ENCODE data around the gene ARHGAP31.

Gene ARHGAP31

DNA sequence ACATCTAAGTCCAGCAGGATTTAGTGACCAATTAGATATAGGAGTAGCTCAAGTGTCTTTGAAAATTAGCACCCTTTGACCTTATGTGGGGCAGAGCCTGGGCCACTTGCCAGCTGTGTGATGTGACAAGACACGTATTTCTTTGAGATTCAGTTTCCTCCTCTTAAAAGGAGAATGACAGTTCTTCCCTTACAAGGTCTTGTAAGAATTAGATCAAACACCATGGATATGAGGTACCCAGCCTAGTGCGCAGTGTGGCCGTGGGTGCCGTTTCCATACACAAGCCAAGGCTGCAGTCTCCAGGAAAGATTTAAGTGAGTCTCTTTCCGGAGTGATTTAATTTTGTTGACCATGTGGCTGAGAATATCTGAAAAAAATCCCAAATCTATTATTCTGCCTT, 46.3 kb downstream of the ARHGAP31 start (continued):
- no peak for TF ChIP-seq CREB5 (CRISPR knock-in tag; IDR thresholded peaks at IDR 0.05; ENCODE audit: low read depth)
- no peak for TF ChIP-seq BACH2 (CRISPR knock-in tag; IDR thresholded peaks at IDR 0.05; ENCODE audit: borderline replicate concordance)
- TF ChIP-seq TCF4 (CRISPR knock-in tag; IDR thresholded peaks at IDR 0.05; ENCODE audit: borderline replicate concordance): no peak

GRCh38 chr3:119342176-119342575, 48.0 kb downstream of the ARHGAP31 start:
- TF ChIP-seq, protein P1, sequence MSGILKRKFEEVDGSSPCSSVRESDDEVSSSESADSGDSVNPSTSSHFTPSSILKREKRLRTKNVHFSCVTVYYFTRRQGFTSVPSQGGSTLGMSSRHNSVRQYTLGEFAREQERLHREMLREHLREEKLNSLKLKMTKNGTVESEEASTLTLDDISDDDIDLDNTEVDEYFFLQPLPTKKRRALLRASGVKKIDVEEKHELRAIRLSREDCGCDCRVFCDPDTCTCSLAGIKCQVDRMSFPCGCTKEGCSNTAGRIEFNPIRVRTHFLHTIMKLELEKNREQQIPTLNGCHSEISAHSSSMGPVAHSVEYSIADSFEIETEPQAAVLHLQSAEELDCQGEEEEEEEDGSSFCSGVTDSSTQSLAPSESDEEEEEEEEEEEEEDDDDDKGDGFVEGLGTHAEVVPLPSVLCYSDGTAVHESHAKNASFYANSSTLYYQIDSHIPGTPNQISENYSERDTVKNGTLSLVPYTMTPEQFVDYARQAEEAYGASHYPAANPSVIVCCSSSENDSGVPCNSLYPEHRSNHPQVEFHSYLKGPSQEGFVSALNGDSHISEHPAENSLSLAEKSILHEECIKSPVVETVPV (CRISPR knock-in tag; IDR thresholded peaks at IDR 0.05): no peak
- no peak for TF ChIP-seq TOX (CRISPR knock-in tag; IDR thresholded peaks at IDR 0.05; ENCODE audit: borderline replicate concordance)
- TF ChIP-seq SNAI2 (CRISPR knock-in tag; IDR thresholded peaks at IDR 0.05): no peak
- no peak for TF ChIP-seq ARNTL (CRISPR knock-in tag; IDR thresholded peaks at IDR 0.05; ENCODE audit: borderline replicate concordance, low read depth)
- TF ChIP-seq, protein P2, sequence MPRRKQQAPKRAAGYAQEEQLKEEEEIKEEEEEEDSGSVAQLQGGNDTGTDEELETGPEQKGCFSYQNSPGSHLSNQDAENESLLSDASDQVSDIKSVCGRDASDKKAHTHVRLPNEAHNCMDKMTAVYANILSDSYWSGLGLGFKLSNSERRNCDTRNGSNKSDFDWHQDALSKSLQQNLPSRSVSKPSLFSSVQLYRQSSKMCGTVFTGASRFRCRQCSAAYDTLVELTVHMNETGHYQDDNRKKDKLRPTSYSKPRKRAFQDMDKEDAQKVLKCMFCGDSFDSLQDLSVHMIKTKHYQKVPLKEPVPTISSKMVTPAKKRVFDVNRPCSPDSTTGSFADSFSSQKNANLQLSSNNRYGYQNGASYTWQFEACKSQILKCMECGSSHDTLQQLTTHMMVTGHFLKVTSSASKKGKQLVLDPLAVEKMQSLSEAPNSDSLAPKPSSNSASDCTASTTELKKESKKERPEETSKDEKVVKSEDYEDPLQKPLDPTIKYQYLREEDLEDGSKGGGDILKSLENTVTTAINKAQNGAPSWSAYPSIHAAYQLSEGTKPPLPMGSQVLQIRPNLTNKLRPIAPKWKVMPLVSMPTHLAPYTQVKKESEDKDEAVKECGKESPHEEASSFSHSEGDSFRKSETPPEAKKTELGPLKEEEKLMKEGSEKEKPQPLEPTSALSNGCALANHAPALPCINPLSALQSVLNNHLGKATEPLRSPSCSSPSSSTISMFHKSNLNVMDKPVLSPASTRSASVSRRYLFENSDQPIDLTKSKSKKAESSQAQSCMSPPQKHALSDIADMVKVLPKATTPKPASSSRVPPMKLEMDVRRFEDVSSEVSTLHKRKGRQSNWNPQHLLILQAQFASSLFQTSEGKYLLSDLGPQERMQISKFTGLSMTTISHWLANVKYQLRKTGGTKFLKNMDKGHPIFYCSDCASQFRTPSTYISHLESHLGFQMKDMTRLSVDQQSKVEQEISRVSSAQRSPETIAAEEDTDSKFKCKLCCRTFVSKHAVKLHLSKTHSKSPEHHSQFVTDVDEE (CRISPR knock-in tag; IDR thresholded peaks at IDR 0.05): no peak
- no peak for TF ChIP-seq ZNF70 (CRISPR knock-in tag; IDR thresholded peaks at IDR 0.05)
- no peak for TF ChIP-seq ZFP3 (CRISPR knock-in tag; IDR thresholded peaks at IDR 0.05)
- TF ChIP-seq PATZ1 (CRISPR knock-in tag; IDR thresholded peaks at IDR 0.05; ENCODE audit: borderline replicate concordance): no peak
- TF ChIP-seq ZC3H10 (CRISPR knock-in tag; IDR thresholded peaks at IDR 0.05): no peak
- no peak for TF ChIP-seq TCF4 (CRISPR knock-in tag; IDR thresholded peaks at IDR 0.05; ENCODE audit: borderline replicate concordance)
- no peak for TF ChIP-seq CREB5 (CRISPR knock-in tag; IDR thresholded peaks at IDR 0.05; ENCODE audit: low read depth)
- TF ChIP-seq ZNF565 (CRISPR knock-in tag; conservative IDR thresholded peaks at IDR 0.05; ENCODE audit: low read depth): no peak
- TF ChIP-seq POU6F1 (CRISPR knock-in tag; IDR thresholded peaks at IDR 0.05; ENCODE audit: borderline replicate concordance, low read depth): no peak
- no peak for TF ChIP-seq ZNF8 (CRISPR knock-in tag; IDR thresholded peaks at IDR 0.05)
- no peak for TF ChIP-seq ZFP30 (CRISPR knock-in tag; IDR thresholded peaks at IDR 0.05)
- no peak for ATAC-seq

- no peak for ATAC-seq
- no peak for TF ChIP-seq OSR1 (CRISPR knock-in tag; IDR thresholded peaks at IDR 0.05)
These were observed 49.5 kb downstream of the ARHGAP31 start for GRCh38 chr3:119343719-119344118.

- TF ChIP-seq CREB5 (CRISPR knock-in tag; IDR thresholded peaks at IDR 0.05; ENCODE audit: low read depth) (no peak), SNAI2 (CRISPR knock-in tag; IDR thresholded peaks at IDR 0.05) (no peak), RARB (CRISPR knock-in tag; IDR thresholded peaks at IDR 0.05) (no peak), PATZ1 (CRISPR knock-in tag; IDR thresholded peaks at IDR 0.05; ENCODE audit: borderline replicate concordance) (no peak), ZNF8 (CRISPR knock-in tag; IDR thresholded peaks at IDR 0.05) (no peak), TCF4 (CRISPR knock-in tag; IDR thresholded peaks at IDR 0.05; ENCODE audit: borderline replicate concordance) (no peak), ARNTL (CRISPR knock-in tag; IDR thresholded peaks at IDR 0.05; ENCODE audit: borderline replicate concordance, low read depth) (no peak)
- TF ChIP-seq, protein P1 (CRISPR knock-in tag; IDR thresholded peaks at IDR 0.05): no peak
- no peak for ATAC-seq
These were observed 51.9 kb downstream of the ARHGAP31 start for GRCh38 chr3:119346076-119346496.

Measured in SK-N-SH treated with all-trans-retinoic acid at 6 μM for 48 hours (cell line).